IMR-90 (cell line): ENCODE results near the gene UNC13C. TPM values are rescaled to one million over a fixed set of nuclear protein-coding genes. Genes with fewer than 3 reads are reported as not detected.

Experiments used
- ATAC-seq: fragments of 200-7000 bp; cut with Tn5 transposase; 2 replicates; pipeline ENCODE4 v1.9.1; 2020; ENCODE audit warnings: low read depth, mild to moderate bottlenecking, moderate library complexity
- BruUV-seq: library from RNA; stranded (reverse); fragments of 400-500 nt; replicated peaks from 2 replicates; lab custom pipeline; 2021; lab: Mats Ljungman, UMichigan
- CTCF ChIA-PET: fragments of 300-600 bp; formaldehyde crosslinking; extraction: SDS; loops from one replicate; lab custom pipeline; 2021; ENCODE audit warnings: antibody characterized with exemption; lab: Yijun Ruan, JAX
- POLR2A ChIA-PET: fragments of 300-600 bp; sonication (Branson Sonifier 250); formaldehyde crosslinking; loops from one replicate; lab custom pipeline; 2022; ENCODE audit warnings: antibody characterized with exemption; ENCODE audit not compliant: unreplicated experiment; lab: Charles Lee
- DNase-seq: peaks from one replicate; pipeline ENCODE4 v3.0.0; 2013
- H2AFZ ChIP-seq: replicated peaks from 2 replicates; pipeline ENCODE3; 2013; ENCODE audit warnings: low read length, mild to moderate bottlenecking; ENCODE audit not compliant: poor library complexity
- H2AK5ac ChIP-seq: 2 replicates; pipeline ENCODE4 v1.6.1; 2013; ENCODE audit warnings: low read depth, low read length, inconsistent platforms
- H2AK9ac ChIP-seq: replicated peaks from 2 replicates; pipeline ENCODE3; 2013; ENCODE audit warnings: mild to moderate bottlenecking, low read depth, low read length, moderate library complexity; ENCODE audit not compliant: poor library complexity
- H2BK120ac ChIP-seq: 2 replicates; pipeline ENCODE4 v1.6.1; 2013; ENCODE audit warnings: low read depth, low read length, inconsistent platforms
- H2BK15ac ChIP-seq: 3 replicates; pipeline ENCODE4 v1.6.1; 2013; ENCODE audit warnings: low read depth, low read length, inconsistent platforms
- H2BK20ac ChIP-seq: 2 replicates; pipeline ENCODE4 v1.6.1; 2013; ENCODE audit warnings: low read depth, mild to moderate bottlenecking, inconsistent platforms, low read length, moderate library complexity
- H2BK5ac ChIP-seq: 2 replicates; pipeline ENCODE4 v1.6.1; 2013; ENCODE audit warnings: mild to moderate bottlenecking, low read depth, low read length, inconsistent platforms; ENCODE audit not compliant: poor library complexity, severe bottlenecking
- H3K14ac ChIP-seq: replicated peaks from 2 replicates; pipeline ENCODE4 v1.6.1; 2013; ENCODE audit warnings: low read depth, low read length, inconsistent platforms
- H3K18ac ChIP-seq: 2 replicates; pipeline ENCODE4 v1.6.1; 2013; ENCODE audit warnings: low read depth, low read length, control low read depth
- H3K23ac ChIP-seq: 2 replicates; pipeline ENCODE4 v1.6.1; 2013; ENCODE audit warnings: low read depth, low read length, inconsistent platforms
- H3K27ac ChIP-seq: 2 replicates; pipeline ENCODE4 v1.5.1; 2013; ENCODE audit warnings: mild to moderate bottlenecking, control low read depth, low read length; ENCODE audit not compliant: insufficient read depth
- H3K27me3 ChIP-seq: 2 replicates; pipeline ENCODE4 v1.6.1; 2013; ENCODE audit warnings: low read length; ENCODE audit not compliant: control insufficient read depth, insufficient read depth
- H3K36me3 ChIP-seq: 2 replicates; pipeline ENCODE4 v1.6.1; 2013; ENCODE audit warnings: low read length, mixed read lengths; ENCODE audit not compliant: control insufficient read depth, insufficient read depth
- H3K4ac ChIP-seq: 2 replicates; pipeline ENCODE4 v1.6.1; 2013; ENCODE audit warnings: low read depth, low read length, inconsistent platforms
- H3K4me1 ChIP-seq: 2 replicates; pipeline ENCODE4 v1.6.1; 2013; ENCODE audit warnings: low read length, mixed read lengths; ENCODE audit not compliant: control insufficient read depth, insufficient read depth
- H3K4me2 ChIP-seq: 2 replicates; pipeline ENCODE4 v1.6.1; 2013; ENCODE audit warnings: low read depth, mild to moderate bottlenecking, control low read depth, low read length, moderate library complexity
- H3K4me3 ChIP-seq: 2 replicates; pipeline ENCODE4 v1.5.1; 2013; ENCODE audit warnings: low read depth, mild to moderate bottlenecking, control low read depth, low read length, moderate library complexity; ENCODE audit not compliant: insufficient read depth
- H3K56ac ChIP-seq: 2 replicates; pipeline ENCODE4 v1.6.1; 2013; ENCODE audit warnings: low read length, inconsistent platforms; ENCODE audit not compliant: insufficient read depth; ENCODE audit errors: extremely low read depth
- H3K79me1 ChIP-seq, 2 experiments: 2 replicates each; pipeline ENCODE4 v1.6.1; 2013; ENCODE audit warnings: low read length in 2 of 2, inconsistent platforms in 1 of 2, low read depth in 1 of 2
- H3K9ac ChIP-seq: 2 replicates; pipeline ENCODE4 v1.6.1; 2013; ENCODE audit warnings: low read depth, low read length, control low read depth
- H3K9me1 ChIP-seq: 2 replicates; pipeline ENCODE4 v1.6.1; 2013; ENCODE audit warnings: low read length, inconsistent platforms; ENCODE audit not compliant: insufficient read depth
- H3K9me3 ChIP-seq: 2 replicates; pipeline ENCODE4 v1.6.1; 2013; ENCODE audit warnings: low read length; ENCODE audit not compliant: control insufficient read depth, insufficient read depth
- H4K20me1 ChIP-seq: 2 replicates; pipeline ENCODE4 v1.6.1; 2013; ENCODE audit warnings: low read length, inconsistent platforms; ENCODE audit not compliant: insufficient read depth
- H4K5ac ChIP-seq: 2 replicates; pipeline ENCODE4 v1.6.1; 2013; ENCODE audit warnings: mild to moderate bottlenecking, low read depth, low read length, control low read depth
- H4K8ac ChIP-seq, 2 experiments: 2 replicates each; pipeline ENCODE4 v1.6.1; 2013; ENCODE audit warnings: low read depth in 2 of 2, low read length in 2 of 2, control low read depth in 1 of 2, inconsistent platforms in 1 of 2
- H4K91ac ChIP-seq: 2 replicates; pipeline ENCODE4 v1.6.1; 2013; ENCODE audit warnings: low read depth, low read length, inconsistent platforms; ENCODE audit not compliant: insufficient read depth
- BHLHE40 ChIP-seq: fragments of 150-350 bp; IDR thresholded peaks from 2 replicates; pipeline ENCODE4 v1.6.1; 2016; ENCODE audit warnings: mild to moderate bottlenecking, low read depth, low read length
- CEBPB ChIP-seq: IDR thresholded peaks from 2 replicates; pipeline ENCODE4 v1.6.1; 2012; ENCODE audit warnings: low read depth, low read length, improper control_type of control experiment
- CHD1 ChIP-seq: IDR thresholded peaks from 2 replicates; pipeline ENCODE4 v1.6.1; 2012; ENCODE audit warnings: low read depth, low read length, improper control_type of control experiment
- FOS ChIP-seq: fragments of 150-350 bp; IDR thresholded peaks from 2 replicates; pipeline ENCODE4 v1.6.1; 2016; ENCODE audit warnings: low read depth, low read length
- MAFK ChIP-seq: IDR thresholded peaks from 2 replicates; pipeline ENCODE4 v1.6.1; 2012; ENCODE audit warnings: low read depth, low read length, improper control_type of control experiment
- MAZ ChIP-seq: IDR thresholded peaks from 2 replicates; pipeline ENCODE4 v1.6.1; 2012; ENCODE audit warnings: low read depth, mild to moderate bottlenecking, low read length, improper control_type of control experiment, moderate library complexity, borderline replicate concordance
- MXI1 ChIP-seq: IDR thresholded peaks from 2 replicates; pipeline ENCODE4 v1.6.1; 2012; ENCODE audit warnings: low read depth, mild to moderate bottlenecking, low read length, moderate library complexity, borderline replicate concordance
- NFE2L2 ChIP-seq: fragments of 150-350 bp; IDR thresholded peaks from 2 replicates; pipeline ENCODE4 v1.6.1; 2016; ENCODE audit warnings: low read depth, mild to moderate bottlenecking, low read length
- POLR2A ChIP-seq: IDR thresholded peaks from 2 replicates; pipeline ENCODE4 v1.6.1; 2012; ENCODE audit warnings: mild to moderate bottlenecking, low read depth, low read length
- RAD21 ChIP-seq: IDR thresholded peaks from 2 replicates; pipeline ENCODE4 v1.6.1; 2012; ENCODE audit warnings: low read length, improper control_type of control experiment
- RCOR1 ChIP-seq: IDR thresholded peaks from 2 replicates; pipeline ENCODE4 v1.6.1; 2012; ENCODE audit warnings: mild to moderate bottlenecking, low read length, improper control_type of control experiment; ENCODE audit not compliant: insufficient replicate concordance
- RFX5 ChIP-seq: IDR thresholded peaks from 2 replicates; pipeline ENCODE4 v1.8.0; 2012; ENCODE audit warnings: low read depth, mild to moderate bottlenecking, low read length, moderate library complexity
- SMC3 ChIP-seq: fragments of 150-350 bp; IDR thresholded peaks from 2 replicates; pipeline ENCODE4 v1.6.1; 2016; ENCODE audit warnings: low read depth, mild to moderate bottlenecking, antibody characterized with exemption, low read length, moderate library complexity
- USF2 ChIP-seq: fragments of 150-350 bp; IDR thresholded peaks from 2 replicates; pipeline ENCODE4 v1.6.1; 2017; ENCODE audit warnings: mild to moderate bottlenecking, antibody characterized with exemption, low read length, low read depth
- WGBS, 2 experiments: methylation state at CpG; one replicate each; pipeline versions ENCODE4 v1.1.5 to v1.1.7; 2013; ENCODE audit warnings: missing lambda C conversion rate in 2 of 2; ENCODE audit not compliant: insufficient read length in 1 of 2; ENCODE audit errors: extremely low coverage in 2 of 2; 5-methylcytosine and 5-hydroxymethylcytosine counted together
- dilution Hi-C: fragments of 300-500 bp; cut with HindIII; formaldehyde crosslinking; loops from one replicate; pipeline ENCODE4 v1.14.3; 2018; ENCODE audit warnings: low sequenced_read_pairs; ENCODE audit not compliant: unreplicated experiment
- in situ Hi-C: fragments of 300-500 bp; cut with MboI; formaldehyde crosslinking; loops from 3 replicates; pipeline ENCODE4 v1.14.3; 2019; ENCODE audit warnings: low sequenced_read_pairs, inconsistent platforms, mixed read lengths
- intact Hi-C: fragments of 100-400 bp; cut with micrococcal nuclease; formaldehyde crosslinking; loops from 2 replicates; pipeline ENCODE4 v1.10.0; 2022
- polyA plus RNA-seq, 3 experiments: library from polyadenylated mRNA; depleted of rRNA; stranded (reverse); fragments of >200 nt; gene quantifications; 2 replicates each; pipeline ENCODE4 v1.2.3, GENCODE V29; 2012; ENCODE audit warnings: low replicate concordance in 1 of 3
- total RNA-seq: library from RNA; depleted of rRNA; stranded (reverse); fragments of >200 nt; gene quantifications from 2 replicates; pipeline ENCODE4 v1.2.3, GENCODE V29; 2012
- TF ChIP-seq, protein P1 (sequence below): conservative IDR thresholded peaks from 2 replicates; pipeline ENCODE4 v1.5.1; 2012; ENCODE audit warnings: mild to moderate bottlenecking, low read depth, low read length, improper control_type of control experiment
- TF ChIP-seq, protein P2 (sequence below): fragments of 150-350 bp; IDR thresholded peaks from 2 replicates; pipeline ENCODE4 v1.6.1; 2016; ENCODE audit warnings: low read depth, mild to moderate bottlenecking, low read length, moderate library complexity, borderline replicate concordance

UNC13C gene
- total and polyA plus RNA-seq, 2 of the 4 experiments (the other 2 are of a cell fraction): not detected

DNA sequence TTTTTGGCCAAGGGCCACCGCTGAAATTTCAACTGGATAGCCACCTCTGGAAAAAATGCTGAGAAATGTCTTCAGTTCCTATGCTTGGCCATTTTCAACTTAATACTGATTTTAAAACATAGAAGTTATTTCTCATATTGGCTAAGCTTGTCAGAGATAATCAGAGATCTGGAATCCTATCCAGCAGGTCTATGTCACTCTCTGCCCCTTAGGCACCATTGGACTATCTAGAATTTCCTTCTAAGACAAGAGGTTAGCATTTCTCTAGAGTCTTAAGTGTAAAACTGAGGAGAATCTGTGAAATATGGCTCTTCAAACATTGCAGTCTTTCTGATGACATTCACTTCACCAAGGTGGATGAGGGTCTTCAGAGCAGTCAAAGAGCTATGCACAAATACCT, 597.3 kb downstream of the UNC13C start:
- in situ Hi-C loops: no loop called here
- no peak overlapping the region for H2BK20ac ChIP-seq
- no peak overlapping the region for H4K8ac ChIP-seq
- no peak overlapping the region for H3K4me3 ChIP-seq
- ATAC-seq (no peak), DNase-seq (no peak)
- H2BK5ac ChIP-seq: no peak overlapping the region
- no peak overlapping the region for H2BK15ac ChIP-seq
- H4K20me1 ChIP-seq: no peaks in the 10 kb centered on the region
- H2AK9ac ChIP-seq: no peak overlapping the region
- no peak overlapping the region for H3K27ac ChIP-seq
- H3K27me3 ChIP-seq: no peaks in the 10 kb centered on the region
- H2BK120ac ChIP-seq: no peak overlapping the region
- no peak overlapping the region for H4K5ac ChIP-seq
- WGBS, 2 experiments: no CpG with 5 or more reads among the region's 1 CpG
- no peaks in the 10 kb centered on the region for H3K4me1 ChIP-seq
- intact Hi-C loops: no loop called here
- H2AK5ac ChIP-seq: no peak overlapping the region
- H3K36me3 ChIP-seq: no peaks in the 10 kb centered on the region
- H3K9me3 ChIP-seq: peaks cover 6% of the 10 kb centered on the region; the same call in 1 of the 2 replicates
- H3K56ac ChIP-seq: no peak overlapping the region
- H4K91ac ChIP-seq: no peak overlapping the region
- H3K14ac ChIP-seq: no peak overlapping the region
- H3K23ac ChIP-seq: no peak overlapping the region
- no peak overlapping the region for H3K9ac ChIP-seq
- H3K9me1 ChIP-seq: no peaks in the 10 kb centered on the region
- no peaks in the 10 kb centered on the region for H3K79me1 ChIP-seq
- dilution Hi-C loops: no loop called here
- no peak for TF ChIP-seq RCOR1
- TF ChIP-seq CHD1: no peak
- no peak for TF ChIP-seq POLR2A
- no peak for TF ChIP-seq MAZ
- no peak for TF ChIP-seq BHLHE40
- no peak for TF ChIP-seq RAD21
- TF ChIP-seq CEBPB: no peak
- no peak for TF ChIP-seq RFX5
- no peak for TF ChIP-seq SMC3
- TF ChIP-seq, protein P1, sequence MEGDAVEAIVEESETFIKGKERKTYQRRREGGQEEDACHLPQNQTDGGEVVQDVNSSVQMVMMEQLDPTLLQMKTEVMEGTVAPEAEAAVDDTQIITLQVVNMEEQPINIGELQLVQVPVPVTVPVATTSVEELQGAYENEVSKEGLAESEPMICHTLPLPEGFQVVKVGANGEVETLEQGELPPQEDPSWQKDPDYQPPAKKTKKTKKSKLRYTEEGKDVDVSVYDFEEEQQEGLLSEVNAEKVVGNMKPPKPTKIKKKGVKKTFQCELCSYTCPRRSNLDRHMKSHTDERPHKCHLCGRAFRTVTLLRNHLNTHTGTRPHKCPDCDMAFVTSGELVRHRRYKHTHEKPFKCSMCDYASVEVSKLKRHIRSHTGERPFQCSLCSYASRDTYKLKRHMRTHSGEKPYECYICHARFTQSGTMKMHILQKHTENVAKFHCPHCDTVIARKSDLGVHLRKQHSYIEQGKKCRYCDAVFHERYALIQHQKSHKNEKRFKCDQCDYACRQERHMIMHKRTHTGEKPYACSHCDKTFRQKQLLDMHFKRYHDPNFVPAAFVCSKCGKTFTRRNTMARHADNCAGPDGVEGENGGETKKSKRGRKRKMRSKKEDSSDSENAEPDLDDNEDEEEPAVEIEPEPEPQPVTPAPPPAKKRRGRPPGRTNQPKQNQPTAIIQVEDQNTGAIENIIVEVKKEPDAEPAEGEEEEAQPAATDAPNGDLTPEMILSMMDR: no peak
- no peak for TF ChIP-seq MXI1
- TF ChIP-seq USF2: no peak
- TF ChIP-seq FOS: no peak
- no peak for TF ChIP-seq MAFK
- TF ChIP-seq NFE2L2: no peak
- TF ChIP-seq, protein P2, sequence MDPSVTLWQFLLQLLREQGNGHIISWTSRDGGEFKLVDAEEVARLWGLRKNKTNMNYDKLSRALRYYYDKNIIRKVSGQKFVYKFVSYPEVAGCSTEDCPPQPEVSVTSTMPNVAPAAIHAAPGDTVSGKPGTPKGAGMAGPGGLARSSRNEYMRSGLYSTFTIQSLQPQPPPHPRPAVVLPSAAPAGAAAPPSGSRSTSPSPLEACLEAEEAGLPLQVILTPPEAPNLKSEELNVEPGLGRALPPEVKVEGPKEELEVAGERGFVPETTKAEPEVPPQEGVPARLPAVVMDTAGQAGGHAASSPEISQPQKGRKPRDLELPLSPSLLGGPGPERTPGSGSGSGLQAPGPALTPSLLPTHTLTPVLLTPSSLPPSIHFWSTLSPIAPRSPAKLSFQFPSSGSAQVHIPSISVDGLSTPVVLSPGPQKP: no peak
- no peak overlapping the region for H3K4ac ChIP-seq
- H3K4me2 ChIP-seq: no peak overlapping the region
- H3K18ac ChIP-seq: no peak overlapping the region
- ChIA-PET POLR2A (no interaction called here), CTCF (interaction anchor here (0.6 kb wide), 2 partner anchors 50 to 66 kb away, joined by 3 read pairs; no protein-coding TSS in a partner anchor)
- H2AFZ ChIP-seq: no peak overlapping the region
- BruUV-seq: no TSS peak
